H1 (cell line): Measurements from ENCODE around the gene HMCN2. TPM values are rescaled to one million over a fixed set of nuclear protein-coding genes. Genes with fewer than 3 reads are reported as not detected.

Experiments used
- CREB1 ChIP-seq: IDR thresholded peaks from 2 replicates; pipeline ENCODE4 v1.6.1; 2012; ENCODE audit warnings: inconsistent platforms
- GABPA ChIP-seq: IDR thresholded peaks from 2 replicates; pipeline ENCODE4 v1.6.1; 2011; ENCODE audit warnings: mild to moderate bottlenecking, low read length, moderate library complexity, borderline replicate concordance; ENCODE audit not compliant: insufficient read depth
- SIX5 ChIP-seq: IDR thresholded peaks from 2 replicates; pipeline ENCODE4 v1.6.1; 2011; ENCODE audit warnings: mild to moderate bottlenecking, low read depth, low read length
- SP4 ChIP-seq: IDR thresholded peaks from 2 replicates; pipeline ENCODE4 v1.6.1; 2012; ENCODE audit warnings: low read length, inconsistent platforms
- TCF12 ChIP-seq: IDR thresholded peaks from 2 replicates; pipeline ENCODE4 v1.6.1; 2011; ENCODE audit warnings: low read depth, mild to moderate bottlenecking, low read length
- polyA plus RNA-seq, 7 experiments: library from polyadenylated mRNA; depleted of rRNA in 3 of 7; stranded (reverse) in 5 of 7; unstranded in 2 of 7; fragments of >200 nt in 5 of 7; fragments of 200-250 nt in 2 of 7; gene quantifications; 1 replicate in 5 of 7; 2 replicates in 1 of 7; 4 replicates in 1 of 7; pipeline versions ENCODE4 v1.2.1 to v1.2.3, GENCODE V29; 2011 to 2013; ENCODE audit warnings: missing spikeins in 2 of 7, mixed read lengths in 2 of 7
- total RNA-seq: library from RNA; stranded (reverse); fragmentation: NEBNext Ultra II Directional; extraction: Animal tissue kit (Norgen Biotek cat#: 25700); gene quantifications from 2 replicates; pipeline ENCODE4 v1.2.1, GENCODE V29; 2021
- TF ChIP-seq, protein P1 (sequence below): IDR thresholded peaks from 2 replicates; pipeline ENCODE4 v1.6.1; 2012; ENCODE audit warnings: inconsistent platforms

The HMCN2 gene
- total and polyA plus RNA-seq, 2 of the 8 experiments (the other 6 are each of a cell fraction or from before 2014, with no cell fraction given): 5.0 to 9.1 TPM

- no peak for TF ChIP-seq SP4
- no peak for TF ChIP-seq SIX5
- TF ChIP-seq, protein P1, sequence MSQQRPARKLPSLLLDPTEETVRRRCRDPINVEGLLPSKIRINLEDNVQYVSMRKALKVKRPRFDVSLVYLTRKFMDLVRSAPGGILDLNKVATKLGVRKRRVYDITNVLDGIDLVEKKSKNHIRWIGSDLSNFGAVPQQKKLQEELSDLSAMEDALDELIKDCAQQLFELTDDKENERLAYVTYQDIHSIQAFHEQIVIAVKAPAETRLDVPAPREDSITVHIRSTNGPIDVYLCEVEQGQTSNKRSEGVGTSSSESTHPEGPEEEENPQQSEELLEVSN: no peak
- TF ChIP-seq TCF12: no peak
- no peak for TF ChIP-seq CREB1
- TF ChIP-seq GABPA: no peak
Observed at GRCh38 chr9:130379649-130379970, 114.0 kb downstream of the HMCN2 start (continued).
